Caco-2 (cell line): ENCODE measurements around the gene SECTM1. TPM values are rescaled to one million over a fixed set of nuclear protein-coding genes. Genes with fewer than 3 reads are reported as not detected.
A peak's percentile ranks its signal among the peaks of the same experiment; 100 is the strongest.

ENCODE experiments used
- BruUV-seq: library from RNA; stranded (reverse); fragments of 400-500 nt; replicated peaks from 2 replicates; lab custom pipeline; 2021; lab: Mats Ljungman, UMichigan
- CTCF ChIA-PET: fragments of 300-600 bp; sonication (Branson Sonifier 250); formaldehyde crosslinking; loops from one replicate; lab custom pipeline; 2022; ENCODE audit warnings: antibody characterized with exemption; lab: Charles Lee
- POLR2A ChIA-PET: fragments of 300-600 bp; sonication (Branson Sonifier 250); formaldehyde crosslinking; loops from one replicate; lab custom pipeline; 2022; ENCODE audit warnings: antibody characterized with exemption; lab: Charles Lee
- DNase-seq, 2 experiments: peaks; one replicate each; pipeline versions ENCODE4 v3.0.0 to v3.0.0-alpha.2; 2020 to 2022
- H3K27me3 ChIP-seq: replicated peaks from 2 replicates; pipeline ENCODE4 v1.6.0; 2011; ENCODE audit warnings: low read length; ENCODE audit not compliant: control insufficient read depth, insufficient read depth
- H3K36me3 ChIP-seq: 2 replicates; pipeline ENCODE4 v1.5.1; 2011; ENCODE audit warnings: low read length; ENCODE audit not compliant: control insufficient read depth, insufficient read depth
- H3K4me1 ChIP-seq: fragments of 250-450 bp; sonication (Bioruptor Pico); 2 replicates; pipeline ENCODE4 v1.5.1; 2020; ENCODE audit warnings: mild to moderate bottlenecking
- H3K4me3 ChIP-seq: 2 replicates; pipeline ENCODE4 v1.5.1; 2011; ENCODE audit warnings: low read depth, mild to moderate bottlenecking, control low read depth, low read length
- H3K9me3 ChIP-seq: fragments of 250-450 bp; sonication (Bioruptor Pico); 2 replicates; pipeline ENCODE4 v1.5.1; 2020; ENCODE audit warnings: mild to moderate bottlenecking, moderate library complexity
- H3K27ac Mint-ChIP-seq: one replicate; pipeline ENCODE4 v1.8.0; 2022; ENCODE audit warnings: mixed read lengths; ENCODE audit not compliant: unreplicated experiment
- H3K27me3 Mint-ChIP-seq: one replicate; pipeline ENCODE4 v1.8.0; 2022; ENCODE audit warnings: mixed read lengths; ENCODE audit not compliant: insufficient read depth, unreplicated experiment
- H3K36me3 Mint-ChIP-seq: one replicate; pipeline ENCODE4 v1.8.0; 2022; ENCODE audit warnings: mild to moderate bottlenecking, mixed read lengths; ENCODE audit not compliant: insufficient read depth, unreplicated experiment
- H3K4me1 Mint-ChIP-seq: one replicate; pipeline ENCODE4 v1.8.0; 2022; ENCODE audit warnings: low read depth, mixed read lengths; ENCODE audit not compliant: unreplicated experiment
- H3K4me3 Mint-ChIP-seq: one replicate; pipeline ENCODE4 v1.8.0; 2022; ENCODE audit warnings: mild to moderate bottlenecking, moderate library complexity, mixed read lengths; ENCODE audit not compliant: unreplicated experiment
- H3K9me3 Mint-ChIP-seq: one replicate; pipeline ENCODE4 v1.8.0; 2022; ENCODE audit warnings: mixed read lengths; ENCODE audit not compliant: unreplicated experiment
- CTCF ChIP-seq, 2 experiments: fragments of 200-600 bp in 1 of 2; IDR thresholded peaks; 1 replicate in 1 of 2; 2 replicates in 1 of 2; pipeline versions ENCODE4 v1.5.1 to v1.8.0; 2011 to 2022; ENCODE audit warnings: antibody characterized with exemption in 1 of 2, control low read depth in 1 of 2, inconsistent platforms in 1 of 2, low read depth in 1 of 2, low read length in 1 of 2, mild to moderate bottlenecking in 1 of 2, moderate library complexity in 1 of 2; ENCODE audit not compliant: insufficient read depth in 1 of 2, severe bottlenecking in 1 of 2, unreplicated experiment in 1 of 2
- intact Hi-C: fragments of 100-400 bp; cut with micrococcal nuclease; formaldehyde crosslinking; loops from one replicate; pipeline ENCODE4 v1.10.0; 2022; ENCODE audit not compliant: unreplicated experiment
- total RNA-seq: library from RNA; stranded (reverse); gene quantifications from 2 replicates; pipeline ENCODE4 v1.2.3, GENCODE V29; 2022

The SECTM1 gene
- total RNA-seq, 1 experiment from 2014 or later: 0.75 TPM

- DNase-seq: no peak
- ChIA-PET CTCF (interaction anchor here (1.0 kb wide), 1 partner anchor 16 kb away, joined by 3 read pairs; no protein-coding TSS in a partner anchor), POLR2A (no interaction called here)
- Mint-ChIP-seq H3K4me1 (peaks cover 30% of the 10 kb centered on the region), H3K4me3 (no peak overlapping the region), H3K27ac (no peak overlapping the region), H3K36me3 (peaks cover 20% of the 10 kb centered on the region), H3K27me3 (no peaks in the 10 kb centered on the region), H3K9me3 (no peaks in the 10 kb centered on the region)
- BruUV-seq: no TSS peak
- TF ChIP-seq CTCF (IDR thresholded peaks at IDR 0.05; ENCODE audit: insufficient read depth in 1 of 2, low read depth in 1 of 2, low read length in 1 of 2, severe bottlenecking in 1 of 2, unreplicated experiment in 1 of 2): no peak
- Histone ChIP-seq H3K27me3 (no peaks in the 10 kb centered on the region), H3K9me3 (no peaks in the 10 kb centered on the region), H3K4me3 (no peak overlapping the region), H3K4me1 (peaks cover 25% of the 10 kb centered on the region), H3K36me3 (no peaks in the 10 kb centered on the region)
- intact Hi-C loops: no loop called here
Observed at GRCh38 chr17:82280537-82280936, 53.0 kb downstream of the SECTM1 start.

- Mint-ChIP-seq H3K4me3 (peak overlapping the region; percentile 28), H3K9me3 (no peaks in the 10 kb centered on the region), H3K4me1 (peaks cover 31% of the 10 kb centered on the region), H3K27ac (peak overlapping the region; percentile 67), H3K27me3 (no peaks in the 10 kb centered on the region), H3K36me3 (peaks cover 21% of the 10 kb centered on the region)
- Histone ChIP-seq H3K4me3 (no peak overlapping the region), H3K36me3 (no peaks in the 10 kb centered on the region), H3K4me1 (peaks cover 32% of the 10 kb centered on the region), H3K27me3 (no peaks in the 10 kb centered on the region), H3K9me3 (no peaks in the 10 kb centered on the region)
- no TSS peak for BruUV-seq
- ChIA-PET POLR2A (no interaction called here), CTCF (no interaction called here)
- no peak for TF ChIP-seq CTCF (IDR thresholded peaks at IDR 0.05; ENCODE audit: insufficient read depth in 1 of 2, low read depth in 1 of 2, low read length in 1 of 2, severe bottlenecking in 1 of 2, unreplicated experiment in 1 of 2)
- DNase-seq: no peak
- intact Hi-C loops: no loop called here
Observed at GRCh38 chr17:82278786-82279391, 54.7 kb downstream of the SECTM1 start.

GRCh38 chr17:82278308-82278707 lies 55.3 kb downstream of the SECTM1 start:
- H3K27me3 ChIP-seq: no peaks in the 10 kb centered on the region
- Mint-ChIP-seq H3K4me3 (no peak overlapping the region), H3K9me3 (no peaks in the 10 kb centered on the region), H3K4me1 (peaks cover 31% of the 10 kb centered on the region), H3K27me3 (no peaks in the 10 kb centered on the region), H3K27ac (peak overlapping the region; percentile 67), H3K36me3 (peaks cover 22% of the 10 kb centered on the region)
- DNase-seq: no peak
- no peak overlapping the region for H3K4me3 ChIP-seq
- TF ChIP-seq CTCF (IDR thresholded peaks at IDR 0.05; ENCODE audit: insufficient read depth in 1 of 2, low read depth in 1 of 2, low read length in 1 of 2, severe bottlenecking in 1 of 2, unreplicated experiment in 1 of 2): no peak
- intact Hi-C loops: no loop called here
- no TSS peak for BruUV-seq
- H3K4me1 ChIP-seq: peaks cover 34% of the 10 kb centered on the region
- no peaks in the 10 kb centered on the region for H3K36me3 ChIP-seq
- POLR2A ChIA-PET: no interaction called here
- CTCF ChIA-PET: no interaction called here
- H3K9me3 ChIP-seq: no peaks in the 10 kb centered on the region
